Activated CD4-positive, CD25-positive, alpha-beta regulatory T cell treated with anti-CD3 and anti-CD28 coated beads, Interleukin-2, amount 50 U/mL, for 24 hours (primary cell): ENCODE measurements around the gene NIPAL4.
A peak's percentile ranks its signal among the peaks of the same experiment; 100 is the strongest.
"Not testable (repeated sequence)": the region's sequence is repeated elsewhere in the genome, so short reads cannot be mapped to it uniquely, and the experiment has no call there.

ENCODE experiments used
- ATAC-seq, 2 donors: fragments of 150-1000 bp; cut with Tn5 transposase; one replicate each; pipeline ENCODE4 v1.10.0; 2021; ENCODE audit warnings: mild to moderate bottlenecking in 1 of 2, moderate library complexity in 1 of 2

NIPAL4 gene

GRCh38 chr5:157459715-157460599, at the start of gene NIPAL4:
Gene NIPAL4 (plus strand): TSS chr5:157460213. CDS start chr5:157460321, 108 bp downstream.
- ATAC-seq: peak; percentile 19 to 22

GRCh38 chr5:157415838-157416237, 44.2 kb upstream of the NIPAL4 start:
- no peak for ATAC-seq

GRCh38 chr5:157419521-157419920, 40.5 kb upstream of the NIPAL4 start:
- not testable (repeated sequence) for ATAC-seq

GRCh38 chr5:157429920-157430319, 30.1 kb upstream of the NIPAL4 start:
- ATAC-seq: not testable (repeated sequence)

- peak; percentile 80 to 83 for ATAC-seq
These were observed 28.3 kb upstream of the NIPAL4 start for GRCh38 chr5:157431544-157432200.

GRCh38 chr5:157434096-157434495, 25.9 kb upstream of the NIPAL4 start:
- no peak for ATAC-seq

GRCh38 chr5:157443041-157443549, 16.9 kb upstream of the NIPAL4 start:
- ATAC-seq: no peak

GRCh38 chr5:157444224-157444623, 15.8 kb upstream of the NIPAL4 start:
- no peak for ATAC-seq

GRCh38 chr5:157445745-157446411, 14.1 kb upstream of the NIPAL4 start:
- ATAC-seq: no peak

GRCh38 chr5:157446412-157446935, 13.5 kb upstream of the NIPAL4 start:
- ATAC-seq: no peak

GRCh38 chr5:157447201-157447637, 12.8 kb upstream of the NIPAL4 start:
- no peak for ATAC-seq

GRCh38 chr5:157449011-157449723, 10.8 kb upstream of the NIPAL4 start:
- no peak for ATAC-seq

- ATAC-seq: no peak
These were observed 10.0 kb upstream of the NIPAL4 start for GRCh38 chr5:157450024-157450423.

- ATAC-seq: no peak
These were observed 8.2 kb upstream of the NIPAL4 start for GRCh38 chr5:157451806-157452205.

GRCh38 chr5:157454273-157454672, 5.7 kb upstream of the NIPAL4 start:
- ATAC-seq: no peak

GRCh38 chr5:157455057-157455456, 5.0 kb upstream of the NIPAL4 start:
- no peak for ATAC-seq

- no peak for ATAC-seq
These were observed 3.7 kb upstream of the NIPAL4 start for GRCh38 chr5:157456301-157456700.

GRCh38 chr5:157457391-157457790, 2.6 kb upstream of the NIPAL4 start:
- no peak for ATAC-seq

- no peak for ATAC-seq
These were observed 1.2 kb upstream of the NIPAL4 start for GRCh38 chr5:157458835-157459234.

- ATAC-seq: no peak
These were observed 1.1 kb downstream of the NIPAL4 start for GRCh38 chr5:157460921-157461792.

GRCh38 chr5:157463081-157463480, 3.1 kb downstream of the NIPAL4 start:
- no peak for ATAC-seq
